Heart left ventricle (tissue), 16 donors: ENCODE measurements around the gene ESPNL. TPM values are rescaled to one million over a fixed set of nuclear protein-coding genes. Genes with fewer than 3 reads are reported as not detected.

Experiments
- ATAC-seq, 4 donors: fragments of 200-7000 bp; cut with Tn5 transposase; one replicate each; pipeline ENCODE4 v1.9.1; 2020 to 2022; ENCODE audit warnings: moderate library complexity in 4 of 4, mild to moderate bottlenecking in 3 of 4, moderate number of reproducible peaks in 1 of 4
- DNase-seq, 5 donors: peaks; one replicate each; pipeline ENCODE4 v3.0.0-alpha.2; 2020
- H3K27ac ChIP-seq, 12 donors: fragments of 200-600 bp; sonication (generic) in 4 of 12; one replicate each; pipeline versions ENCODE4 v1.5.0 to v1.8.0; 2016 to 2022; ENCODE audit warnings: mild to moderate bottlenecking in 2 of 12
- H3K27me3 ChIP-seq, 9 donors: fragments of 200-600 bp; sonication (generic) in 2 of 9; one replicate each; pipeline versions ENCODE4 v1.5.1 to v1.8.0; 2016 to 2022; ENCODE audit warnings: mild to moderate bottlenecking in 3 of 9
- H3K36me3 ChIP-seq, 9 donors: fragments of 200-600 bp; sonication (generic) in 2 of 9; one replicate each; pipeline versions ENCODE4 v1.5.0 to v1.8.0; 2018 to 2022; ENCODE audit warnings: mild to moderate bottlenecking in 2 of 9
- H3K4me1 ChIP-seq, 12 donors: fragments of 200-600 bp; sonication (generic) in 4 of 12; one replicate each; pipeline versions ENCODE4 v1.5.0 to v1.8.0; 2016 to 2022; ENCODE audit warnings: mild to moderate bottlenecking in 3 of 12
- H3K4me3 ChIP-seq, 12 donors: fragments of 200-600 bp; sonication (generic) in 4 of 12; one replicate each; pipeline versions ENCODE4 v1.5.0 to v1.8.0; 2017 to 2022; ENCODE audit warnings: mild to moderate bottlenecking in 9 of 12, moderate library complexity in 4 of 12
- H3K9me3 ChIP-seq, 12 donors: fragments of 200-600 bp; sonication (generic) in 4 of 12; one replicate each; pipeline versions ENCODE4 v1.5.0 to v1.8.0; 2016 to 2022; ENCODE audit warnings: mild to moderate bottlenecking in 1 of 12
- POLR2A ChIP-seq, 2 donors: fragments of 450-650 bp; IDR thresholded peaks; one replicate each; pipeline ENCODE4 v1.6.1; 2017; ENCODE audit warnings: antibody characterized with exemption in 2 of 2, mild to moderate bottlenecking in 2 of 2, moderate library complexity in 2 of 2
- WGBS, 4 donors: extraction: QIAGEN DNeasy Blood & Tissue Kit in 2 of 4; methylation state at CpG; one replicate each; pipeline versions ENCODE4 v1.1.5 to v1.1.7; 2013 to 2018; 5-methylcytosine and 5-hydroxymethylcytosine counted together
- intact Hi-C, 10 donors: fragments of 100-400 bp; cut with DNase I; formaldehyde crosslinking; loops; one replicate each; pipeline versions ENCODE4 v1.11.1 to v1.14.2; 2022
- polyA plus RNA-seq, 2 donors: library from polyadenylated mRNA; stranded (reverse); fragments of 200-250 nt; gene quantifications; one replicate each; pipeline ENCODE4 v1.2.3, GENCODE V29; 2013
- total RNA-seq, 9 donors: library from RNA; depleted of rRNA in 2 of 9; stranded (reverse); fragments of >200 nt in 2 of 9; fragmentation: NEBNext Ultra II Directional in 3 of 9; extraction: Animal tissue kit (Norgen Biotek cat#: 25700) in 3 of 9; gene quantifications; one replicate each; pipeline versions ENCODE4 v1.1.0 to v1.2.4, GENCODE V29; 2016 to 2023
- TF ChIP-seq, protein P1 (sequence below), 12 donors: fragments of 200-600 bp; sonication (generic) in 4 of 12; IDR thresholded peaks; one replicate each; pipeline versions ENCODE4 v1.5.0 to v1.8.0; 2018 to 2022; ENCODE audit warnings: antibody characterized with exemption in 12 of 12, mild to moderate bottlenecking in 5 of 12
- donor health status: ischemic (EF 13 %, LVEDD 7.1; RV severe dilation, severe dysfunction).
- donor health status: healthy with polysubstance abuse.
- donor health status: DM: no; HTN: yes; CAD: no.
- donor health status: DM: no; HTN: no; CAD: no.
- donor health status: ischemic (EF 25% LVEDD 6.9; RV normal size, moderate dysfunction).
- donor health status: ischemic (EF 25% LVEDD 5.7; RV mildly dilated, moderate dysfunction).
- donor health status: healthy.
- donor health status: DM: yes; HTN: yes; CAD: no.
- donor health status: ischemic (EF 35%, LVEDD 5.7; RV mildly dilated, moderate dysfunction).
- donor health status: nonischemic (EF 11% LVEDD 7.7; RV severe dilation, severe dysfunction).
- donor health status: DM: yes; HTN: yes; CAD: no.
- donor health status: PGD.
- donor health status: ischemic (EF 29% LVEDD 5.4; RV normal size, mild dysfunction).
- donor health status: nonischemic (EF 23%, LVEDD 6.1; RV moderate dilation, normal function).

ESPNL gene
- total and polyA plus RNA-seq, 11 donors, result 0.05 to 1.2 (median 0.27) TPM; not detected in 2

DNA sequence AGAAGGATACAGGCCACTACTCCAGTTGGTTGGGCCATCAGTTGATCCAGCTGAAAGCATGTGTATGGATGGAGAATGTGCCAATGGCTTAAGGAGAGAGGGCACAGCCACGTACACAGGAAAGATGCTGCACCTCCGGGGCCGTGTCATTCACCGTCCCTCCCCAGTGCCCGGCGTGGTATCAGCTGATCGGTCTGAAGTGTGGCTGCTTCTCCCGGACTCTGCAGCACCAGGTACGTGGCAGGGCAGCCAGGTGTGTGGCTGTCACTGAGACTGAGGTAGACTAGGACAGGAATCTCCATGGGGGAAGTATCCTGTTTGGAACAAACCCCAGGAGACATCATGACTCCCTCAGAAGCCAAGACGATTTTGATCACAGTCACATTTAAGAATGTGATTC, 54.4 kb downstream of the ESPNL start:
- ATAC-seq (no peak), DNase-seq (peak in 2 of 5 donors; percentile 2 to 7)
- no peak overlapping the region for H3K27ac ChIP-seq
- intact Hi-C loops, result loop anchor here in 1 of 10 donors (10.0 kb wide), 1 partner anchor 100 kb away; no protein-coding TSS in a partner anchor
- 91 to 95% (median 92%) methylated on average over 10 of the region's 10 CpGs for WGBS, 4 donors
- H3K4me1 ChIP-seq, result peaks cover 0 to 16% (median 4%) of the 10 kb centered on the region in 12 donors
- H3K27me3 ChIP-seq, result peaks cover 0 to 17% (median 4%) of the 10 kb centered on the region in 9 donors
- H3K4me3 ChIP-seq, result no peak overlapping the region
- H3K9me3 ChIP-seq, result no peaks in the 10 kb centered on the region
- TF ChIP-seq POLR2A (IDR thresholded peaks at IDR 0.05), result no peak
- TF ChIP-seq, protein P1, sequence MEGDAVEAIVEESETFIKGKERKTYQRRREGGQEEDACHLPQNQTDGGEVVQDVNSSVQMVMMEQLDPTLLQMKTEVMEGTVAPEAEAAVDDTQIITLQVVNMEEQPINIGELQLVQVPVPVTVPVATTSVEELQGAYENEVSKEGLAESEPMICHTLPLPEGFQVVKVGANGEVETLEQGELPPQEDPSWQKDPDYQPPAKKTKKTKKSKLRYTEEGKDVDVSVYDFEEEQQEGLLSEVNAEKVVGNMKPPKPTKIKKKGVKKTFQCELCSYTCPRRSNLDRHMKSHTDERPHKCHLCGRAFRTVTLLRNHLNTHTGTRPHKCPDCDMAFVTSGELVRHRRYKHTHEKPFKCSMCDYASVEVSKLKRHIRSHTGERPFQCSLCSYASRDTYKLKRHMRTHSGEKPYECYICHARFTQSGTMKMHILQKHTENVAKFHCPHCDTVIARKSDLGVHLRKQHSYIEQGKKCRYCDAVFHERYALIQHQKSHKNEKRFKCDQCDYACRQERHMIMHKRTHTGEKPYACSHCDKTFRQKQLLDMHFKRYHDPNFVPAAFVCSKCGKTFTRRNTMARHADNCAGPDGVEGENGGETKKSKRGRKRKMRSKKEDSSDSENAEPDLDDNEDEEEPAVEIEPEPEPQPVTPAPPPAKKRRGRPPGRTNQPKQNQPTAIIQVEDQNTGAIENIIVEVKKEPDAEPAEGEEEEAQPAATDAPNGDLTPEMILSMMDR (IDR thresholded peaks at IDR 0.05), result no peak
- peaks cover 0 to 4% (median 0%) of the 10 kb centered on the region in 9 donors for H3K36me3 ChIP-seq

DNA sequence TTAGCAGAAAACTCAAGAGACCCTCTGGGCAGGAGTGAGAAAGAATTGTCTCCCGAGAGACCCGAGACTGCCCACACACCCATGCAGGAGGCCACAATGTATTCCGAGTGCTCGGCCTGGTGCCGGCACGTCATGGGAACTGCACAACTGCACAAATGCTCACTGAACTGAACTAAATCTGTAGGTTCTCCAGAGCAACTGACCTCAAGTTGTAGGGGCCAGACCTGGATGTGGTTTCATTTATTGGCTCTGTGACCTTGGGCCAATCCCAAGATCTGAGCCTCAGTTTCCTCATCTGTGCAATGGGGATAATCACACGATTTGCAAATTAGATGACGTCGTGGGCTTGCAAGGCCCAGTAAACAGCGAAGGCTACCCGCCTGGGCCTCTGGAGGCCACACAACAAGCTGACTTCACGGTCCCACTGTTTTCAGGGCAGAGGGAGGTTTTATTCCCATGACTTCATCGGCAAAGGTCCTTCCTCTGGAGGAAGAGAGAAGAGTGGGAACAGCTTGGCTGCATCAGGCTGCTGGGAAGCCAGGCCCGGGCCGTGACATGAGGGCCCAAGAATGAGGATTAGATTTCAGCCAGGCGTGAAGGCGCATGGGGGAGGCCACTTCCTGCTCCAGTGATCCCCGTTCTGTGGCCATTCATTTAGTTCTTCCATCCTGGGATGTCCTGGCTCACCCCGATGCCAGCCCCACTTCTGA, 55.1 kb downstream of the ESPNL start:
- TF ChIP-seq POLR2A (IDR thresholded peaks at IDR 0.05), result no peak
- TF ChIP-seq, protein P1 (IDR thresholded peaks at IDR 0.05), result no peak
- Histone ChIP-seq H3K4me1 (peaks cover 0 to 21% (median 4%) of the 10 kb centered on the region in 12 donors), H3K36me3 (peaks cover 0 to 4% (median 0%) of the 10 kb centered on the region in 9 donors), H3K9me3 (no peaks in the 10 kb centered on the region), H3K4me3 (no peak overlapping the region), H3K27ac (peak overlapping the region in 6 of 12 donors; percentile 3 to 63 (median 28)), H3K27me3 (peaks cover 0 to 24% (median 11%) of the 10 kb centered on the region in 9 donors)
- intact Hi-C loops, result loop anchor here in 2 of 10 donors (5.0 to 10.0 kb wide), 2 partner anchors 100 to 107 kb away; no protein-coding TSS in a partner anchor
- DNase-seq, result peak; percentile 45 to 74 (median 53)
- peak in 3 of 4 donors; percentile 10 to 68 (median 57) for ATAC-seq
- WGBS, 4 donors, result 66 to 77% (median 70%) methylated on average over 19 of the region's 19 CpGs

DNA sequence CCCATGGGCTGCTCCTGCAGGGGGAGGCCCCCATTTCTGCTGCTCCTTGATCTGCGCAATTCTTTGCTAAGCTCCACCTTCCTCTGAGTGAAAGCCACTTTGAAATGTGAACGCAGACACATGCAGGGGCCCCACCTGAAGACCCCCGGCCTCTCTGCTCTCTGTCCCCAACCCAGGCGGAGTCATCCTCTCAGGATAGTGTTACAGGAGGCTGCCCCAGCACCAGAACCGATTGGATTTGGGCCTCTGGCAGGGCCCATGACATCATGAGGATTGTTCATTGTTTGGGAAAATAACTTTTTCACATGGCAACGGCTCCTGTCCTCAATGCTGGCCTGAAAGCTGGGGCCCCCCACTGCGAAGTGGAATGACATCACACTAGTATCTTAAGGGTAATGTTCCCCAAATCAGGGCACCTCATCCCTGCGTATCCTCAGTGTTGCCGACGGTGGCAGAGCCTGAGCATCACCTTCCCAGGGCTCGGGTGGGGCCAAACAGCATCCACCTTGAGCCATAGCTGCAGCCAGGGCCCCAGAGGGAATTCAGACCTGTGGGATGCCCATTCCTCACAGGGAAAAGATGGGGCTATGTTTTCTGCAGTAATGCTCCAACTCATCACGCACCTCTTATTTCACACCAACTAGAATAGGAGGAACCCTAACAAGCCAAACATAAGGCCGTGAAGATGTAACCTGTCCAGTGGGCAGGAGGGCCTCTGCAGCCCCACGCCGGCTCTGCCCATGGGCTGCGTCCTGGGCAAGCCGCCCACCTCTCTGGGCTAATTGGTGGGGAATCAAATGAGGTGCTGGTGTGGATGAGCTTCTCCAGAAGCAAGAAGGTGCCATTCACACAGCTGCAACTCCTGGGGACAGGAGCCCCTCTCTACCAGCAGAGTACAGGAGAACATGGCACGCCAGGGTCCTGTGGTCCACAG, 55.9 kb downstream of the ESPNL start:
- DNase-seq, result peak in 3 of 5 donors; percentile 13 to 40 (median 27)
- peaks cover 0 to 23% (median 6%) of the 10 kb centered on the region in 12 donors for H3K4me1 ChIP-seq
- H3K9me3 ChIP-seq, result no peaks in the 10 kb centered on the region
- peaks cover 0 to 27% (median 14%) of the 10 kb centered on the region in 9 donors for H3K27me3 ChIP-seq
- no peak for ATAC-seq
- H3K36me3 ChIP-seq, result peaks cover 0 to 2% (median 0%) of the 10 kb centered on the region in 9 donors
- no peak overlapping the region for H3K4me3 ChIP-seq
- WGBS, 4 donors, result 75 to 83% (median 77%) methylated on average over 17 to 18 of the region's 18 CpGs
- intact Hi-C loops, result loop anchor here in 2 of 10 donors (5.0 to 10.0 kb wide), 2 partner anchors 99 to 106 kb away; no protein-coding TSS in a partner anchor
- peak overlapping the region in 6 of 12 donors; percentile 3 to 63 (median 26) for H3K27ac ChIP-seq
- TF ChIP-seq POLR2A (IDR thresholded peaks at IDR 0.05), result no peak
- TF ChIP-seq, protein P1 (IDR thresholded peaks at IDR 0.05), result no peak
